K562 (cell line): Measurements from ENCODE around the gene TECTA. TPM values are rescaled to one million over a fixed set of nuclear protein-coding genes. Genes with fewer than 3 reads are reported as not detected.

Experiments used
- MCM2 ChIP-seq: fragments of 450-650 bp; IDR thresholded peaks from 2 replicates; pipeline ENCODE4 v1.6.1; 2017; ENCODE audit warnings: low read depth, mild to moderate bottlenecking
- NCOR1 ChIP-seq: fragments of 450-650 bp; IDR thresholded peaks from 2 replicates; pipeline ENCODE4 v1.6.1; 2016; ENCODE audit warnings: mild to moderate bottlenecking, moderate library complexity
- NEUROD1 ChIP-seq: fragments of 150-350 bp; IDR thresholded peaks from 2 replicates; pipeline ENCODE4 v1.6.1; 2014; ENCODE audit warnings: borderline replicate concordance, low read length, low read depth; ENCODE audit not compliant: partially characterized antibody
- NFIC ChIP-seq: fragments of 450-650 bp; IDR thresholded peaks from 2 replicates; pipeline ENCODE4 v1.6.1; 2017; ENCODE audit warnings: mild to moderate bottlenecking, inconsistent platforms
- NR3C1 ChIP-seq: sonication (generic); formaldehyde crosslinking; IDR thresholded peaks from 2 replicates; pipeline ENCODE4 v1.8.1; 2022; ENCODE audit warnings: missing genetic modification reagents
- NUFIP1 ChIP-seq: fragments of 450-650 bp; IDR thresholded peaks from 2 replicates; pipeline ENCODE4 v1.6.1; 2018; ENCODE audit not compliant: partially characterized antibody
- TRIM25 ChIP-seq: fragments of 450-650 bp; IDR thresholded peaks from 2 replicates; pipeline ENCODE4 v1.7.0; 2016; ENCODE audit warnings: borderline replicate concordance
- VEZF1 ChIP-seq: fragments of 200-800 bp; sonication (Bioruptor generic); IDR thresholded peaks from 2 replicates; pipeline ENCODE4 v1.6.1; 2017; ENCODE audit warnings: missing genetic modification characterization, missing compliant biosample characterization
- ZNF224 ChIP-seq: sonication (generic); formaldehyde crosslinking; IDR thresholded peaks from 2 replicates; pipeline ENCODE4 v1.8.0; 2022; ENCODE audit warnings: mild to moderate bottlenecking, missing genetic modification reagents
- ZNF318 ChIP-seq, 2 experiments: fragments of 450-650 bp; IDR thresholded peaks; 2 replicates each; pipeline ENCODE4 v1.6.1; 2016; ENCODE audit warnings: mild to moderate bottlenecking in 2 of 2, borderline replicate concordance in 1 of 2, low read depth in 1 of 2, moderate library complexity in 1 of 2
- ZNF561 ChIP-seq: fragments of 450-650 bp; formaldehyde crosslinking; conservative IDR thresholded peaks from 2 replicates; pipeline ENCODE4 v1.4.0; 2020; ENCODE audit warnings: mild to moderate bottlenecking, moderate library complexity
- ZNF695 ChIP-seq: fragments of 450-650 bp; formaldehyde crosslinking; IDR thresholded peaks from 2 replicates; pipeline ENCODE4 v1.4.0; 2020; ENCODE audit warnings: mild to moderate bottlenecking, moderate library complexity
- polyA plus RNA-seq, 8 experiments: library from polyadenylated mRNA; depleted of rRNA in 4 of 8; stranded (reverse) in 5 of 8; unstranded in 3 of 8; fragments of >200 nt; fragmentation: Nextera tagmentation in 2 of 8; fragmentation: Illumina TruSeq in 1 of 8; extraction: Ambion mirVana in 2 of 8; extraction: Trizol in 1 of 8; gene quantifications; 2 replicates each; pipeline versions ENCODE4 v1.2.1 to v1.2.3, GENCODE V29; 2011 to 2014; ENCODE audit warnings: inconsistent platforms in 1 of 8, missing spikeins in 1 of 8
- total RNA-seq, 7 experiments: library from RNA; depleted of rRNA in 6 of 7; stranded (reverse); fragments of >200 nt in 6 of 7; fragmentation: Illumina TruSeq in 2 of 7; extraction: Trizol in 2 of 7; gene quantifications; 2 replicates each; pipeline versions ENCODE4 v1.2.1 to v1.2.3, GENCODE V29; 2011 to 2021; ENCODE audit warnings: low replicate concordance in 1 of 7

TECTA gene
- total and polyA plus RNA-seq, 9 of the 15 experiments (the other 6 are each of a cell fraction or from before 2014, with no cell fraction given) = under 0.01 to 0.04 (median 0.03) TPM; not detected in 5

- TF ChIP-seq ZNF318 (IDR thresholded peaks at IDR 0.05; ENCODE audit: borderline replicate concordance in 1 of 2, low read depth in 1 of 2) (no peak), TRIM25 (no peak), NR3C1 (CRISPR knock-in tag) (no peak), NUFIP1 (no peak), NFIC (no peak), ZNF561 (CRISPR knock-in tag) (no peak), ZNF695 (no peak), MCM2 (no peak), NEUROD1 (no peak), VEZF1 (CRISPR knock-in tag) (no peak), ZNF224 (no peak), NCOR1 (no peak)
These were observed 5.5 kb upstream of the TECTA start (continued) for GRCh38 chr11:121095561-121095960.
